ENCODE results near the gene PDZRN4. TPM values are rescaled to one million over a fixed set of nuclear protein-coding genes. Genes with fewer than 3 reads are reported as not detected.
A peak's percentile ranks its signal among the peaks of the same experiment; 100 is the strongest.

Gene PDZRN4
- total RNA-seq, 1 experiment from 2014 or later: 2.4 TPM

DNA sequence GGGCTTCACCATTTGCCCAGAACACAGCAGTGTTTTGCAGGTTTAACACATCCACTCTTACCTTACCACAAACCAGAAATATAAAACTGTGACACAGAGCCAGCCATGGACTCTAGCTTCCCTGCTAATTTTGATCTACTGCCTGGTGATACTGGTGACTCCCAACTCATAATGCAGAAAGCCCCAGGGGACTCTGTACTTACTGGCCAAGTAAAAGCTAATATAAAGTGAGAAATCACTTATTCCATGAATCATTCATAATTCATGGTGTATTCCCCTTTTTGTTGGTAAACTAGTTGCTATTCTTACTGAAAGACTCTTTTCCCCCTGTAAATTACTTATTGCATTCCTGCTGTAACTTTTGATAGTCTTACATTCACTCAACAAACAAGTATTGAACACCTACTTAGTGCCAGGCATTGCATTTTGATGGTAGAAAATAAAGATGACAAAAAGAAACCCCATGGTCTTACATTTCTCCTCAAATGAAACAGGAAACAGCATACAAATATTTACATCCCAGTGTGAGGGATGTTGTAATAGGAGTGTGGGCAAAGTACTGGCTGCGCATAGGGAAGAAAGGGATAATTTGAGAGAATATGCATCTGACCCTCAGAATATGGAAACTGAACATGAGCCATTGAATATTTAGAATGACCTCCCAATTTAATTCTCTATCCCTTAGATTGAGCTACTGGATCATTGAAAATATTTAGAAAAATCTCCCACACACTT is 279.6 kb downstream of the PDZRN4 start:
- Histone ChIP-seq H2AFZ (ENCODE audit: low read length) (no peak overlapping the region), H3K4me1 (ENCODE audit: low read length) (peaks cover 5% of the 10 kb centered on the region), H3K9me2 (replicated peaks; ENCODE audit: insufficient read depth, low read length) (no peaks in the 10 kb centered on the region), H3K27me3 (ENCODE audit: low read length) (no peaks in the 10 kb centered on the region), H3K79me2 (ENCODE audit: low read length) (no peaks in the 10 kb centered on the region), H4K20me1 (ENCODE audit: insufficient read depth, low read depth, low read length) (no peaks in the 10 kb centered on the region), H3K4me3 (ENCODE audit: low read length) (no peak overlapping the region), H3K27ac (ENCODE audit: low read length) (no peak overlapping the region), H3K9me3 (ENCODE audit: low read length) (no peaks in the 10 kb centered on the region), H3K9ac (ENCODE audit: low read length) (no peak overlapping the region), H3K36me3 (ENCODE audit: insufficient read depth, low read length) (no peaks in the 10 kb centered on the region), H3K4me2 (ENCODE audit: low read depth, low read length, poor library complexity, severe bottlenecking) (no peak overlapping the region)
- DNase-seq: no peak

DNA sequence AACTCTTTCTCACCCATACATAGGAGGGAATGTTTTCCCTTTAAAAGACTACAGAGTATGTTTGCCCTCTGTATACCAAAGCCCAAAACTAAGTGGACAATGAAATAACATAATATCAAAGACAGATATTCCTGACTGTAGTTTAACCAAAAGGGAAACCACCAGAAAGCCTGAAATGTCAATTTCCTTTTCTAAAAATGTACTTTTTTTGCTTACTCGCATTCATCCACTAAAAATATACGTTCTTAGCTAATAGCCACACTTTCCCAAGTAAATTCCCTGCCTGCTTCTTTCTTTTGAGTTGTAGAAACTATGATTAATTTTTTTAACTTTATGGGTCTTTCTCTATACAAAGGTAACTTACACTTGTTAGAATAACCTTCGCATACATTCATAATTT is 280.2 kb downstream of the PDZRN4 start:
- H3K4me3 ChIP-seq (ENCODE audit: low read length): no peak overlapping the region
- no peaks in the 10 kb centered on the region for H3K9me3 ChIP-seq (ENCODE audit: low read length)
- H3K9ac ChIP-seq (ENCODE audit: low read length): no peak overlapping the region
- H3K79me2 ChIP-seq (ENCODE audit: low read length): no peaks in the 10 kb centered on the region
- H3K36me3 ChIP-seq (ENCODE audit: insufficient read depth, low read length): no peaks in the 10 kb centered on the region
- no peaks in the 10 kb centered on the region for H3K9me2 ChIP-seq (replicated peaks; ENCODE audit: insufficient read depth, low read length)
- no peaks in the 10 kb centered on the region for H3K27me3 ChIP-seq (ENCODE audit: low read length)
- no peak overlapping the region for H3K4me2 ChIP-seq (ENCODE audit: low read depth, low read length, poor library complexity, severe bottlenecking)
- no peaks in the 10 kb centered on the region for H4K20me1 ChIP-seq (ENCODE audit: insufficient read depth, low read depth, low read length)
- H2AFZ ChIP-seq (ENCODE audit: low read length): no peak overlapping the region
- H3K27ac ChIP-seq (ENCODE audit: low read length): no peak overlapping the region
- no peak for DNase-seq
- peaks cover 5% of the 10 kb centered on the region for H3K4me1 ChIP-seq (ENCODE audit: low read length)

DNA sequence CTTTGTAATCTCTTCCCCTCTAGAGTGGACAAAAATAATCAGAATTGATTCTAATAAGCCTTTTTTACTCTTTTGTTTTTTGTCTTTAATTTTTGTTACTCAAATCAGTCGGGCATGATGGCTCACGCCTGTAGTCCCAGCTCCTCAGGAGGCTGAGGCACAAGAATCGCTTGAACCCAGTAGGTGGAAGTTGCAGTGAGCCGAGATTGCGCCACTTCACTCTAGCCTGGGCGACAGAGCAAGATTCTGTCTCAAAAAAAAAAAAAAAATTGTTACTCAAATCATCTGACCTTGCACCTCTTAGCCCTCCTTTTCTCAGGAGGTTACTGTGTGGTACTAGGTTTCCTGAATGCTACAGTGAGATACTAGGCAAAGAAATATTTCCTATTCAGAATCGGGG is 280.6 kb downstream of the PDZRN4 start:
- H3K4me1 ChIP-seq (ENCODE audit: low read length): peaks cover 8% of the 10 kb centered on the region
- no peaks in the 10 kb centered on the region for H4K20me1 ChIP-seq (ENCODE audit: insufficient read depth, low read depth, low read length)
- no peaks in the 10 kb centered on the region for H3K27me3 ChIP-seq (ENCODE audit: low read length)
- no peak overlapping the region for H3K9ac ChIP-seq (ENCODE audit: low read length)
- no peaks in the 10 kb centered on the region for H3K9me3 ChIP-seq (ENCODE audit: low read length)
- no peak for DNase-seq
- no peak overlapping the region for H3K4me3 ChIP-seq (ENCODE audit: low read length)
- no peak overlapping the region for H2AFZ ChIP-seq (ENCODE audit: low read length)
- H3K9me2 ChIP-seq (replicated peaks; ENCODE audit: insufficient read depth, low read length): no peaks in the 10 kb centered on the region
- H3K4me2 ChIP-seq (ENCODE audit: low read depth, low read length, poor library complexity, severe bottlenecking): no peak overlapping the region
- H3K79me2 ChIP-seq (ENCODE audit: low read length): no peaks in the 10 kb centered on the region
- no peaks in the 10 kb centered on the region for H3K36me3 ChIP-seq (ENCODE audit: insufficient read depth, low read length)
- H3K27ac ChIP-seq (ENCODE audit: low read length): no peak overlapping the region

DNA sequence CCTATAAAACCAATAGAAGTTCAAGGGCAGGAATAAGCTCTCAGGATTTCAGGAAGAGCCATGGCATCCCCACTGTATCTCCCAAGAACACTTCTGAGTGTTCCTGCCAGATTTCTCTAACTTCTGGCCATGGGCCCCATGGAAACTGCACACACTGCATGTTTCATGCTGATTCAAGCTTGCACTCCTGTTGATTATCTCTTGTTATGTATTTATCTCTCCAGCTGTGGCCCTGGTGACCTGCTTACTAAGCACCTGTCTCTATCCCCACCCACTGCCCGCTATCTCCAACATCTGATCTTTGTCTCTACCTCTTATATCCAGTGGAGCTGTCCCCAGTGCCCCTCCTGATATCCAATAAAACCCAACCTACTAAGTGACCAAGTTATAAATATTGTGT is 285.3 kb downstream of the PDZRN4 start:
- Histone ChIP-seq H3K9me3 (ENCODE audit: low read length) (no peaks in the 10 kb centered on the region), H3K27ac (ENCODE audit: low read length) (no peak overlapping the region), H3K4me3 (ENCODE audit: low read length) (no peak overlapping the region), H4K20me1 (ENCODE audit: insufficient read depth, low read depth, low read length) (no peaks in the 10 kb centered on the region), H3K36me3 (ENCODE audit: insufficient read depth, low read length) (no peaks in the 10 kb centered on the region; the same call in 1 of the 2 replicates), H2AFZ (ENCODE audit: low read length) (no peak overlapping the region), H3K4me2 (ENCODE audit: low read depth, low read length, poor library complexity, severe bottlenecking) (no peak overlapping the region), H3K79me2 (ENCODE audit: low read length) (no peaks in the 10 kb centered on the region), H3K27me3 (ENCODE audit: low read length) (no peaks in the 10 kb centered on the region), H3K9me2 (replicated peaks; ENCODE audit: insufficient read depth, low read length) (no peaks in the 10 kb centered on the region), H3K4me1 (ENCODE audit: low read length) (peaks cover 28% of the 10 kb centered on the region), H3K9ac (ENCODE audit: low read length) (no peak overlapping the region)
- no peak for DNase-seq

DNA sequence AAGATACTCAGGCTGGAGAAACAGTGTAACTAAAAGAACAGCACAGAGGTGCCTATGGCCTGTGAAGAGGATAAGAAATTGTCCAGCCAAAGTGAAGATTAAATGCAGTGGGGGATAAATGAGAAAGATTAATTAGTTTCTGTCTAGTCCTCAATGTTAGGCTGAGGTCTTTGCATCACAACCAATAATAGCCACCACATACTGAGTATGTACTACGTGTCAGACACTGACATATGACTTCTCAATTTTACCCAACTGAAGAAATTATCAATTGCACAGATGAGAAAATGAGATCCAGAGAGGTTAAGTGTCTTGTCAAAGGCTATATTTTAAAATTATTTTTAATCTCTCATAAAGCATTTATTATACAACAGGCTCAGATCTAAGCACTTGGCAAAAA is 285.9 kb downstream of the PDZRN4 start:
- H3K27ac ChIP-seq (ENCODE audit: low read length): no peak overlapping the region
- H3K9ac ChIP-seq (ENCODE audit: low read length): no peak overlapping the region
- H3K4me2 ChIP-seq (ENCODE audit: low read depth, low read length, poor library complexity, severe bottlenecking): no peak overlapping the region
- peaks cover 28% of the 10 kb centered on the region for H3K4me1 ChIP-seq (ENCODE audit: low read length)
- no peaks in the 10 kb centered on the region for H3K9me2 ChIP-seq (replicated peaks; ENCODE audit: insufficient read depth, low read length)
- no peak overlapping the region for H3K4me3 ChIP-seq (ENCODE audit: low read length)
- no peaks in the 10 kb centered on the region for H3K9me3 ChIP-seq (ENCODE audit: low read length)
- DNase-seq: no peak
- H4K20me1 ChIP-seq (ENCODE audit: insufficient read depth, low read depth, low read length): no peaks in the 10 kb centered on the region
- no peaks in the 10 kb centered on the region for H3K27me3 ChIP-seq (ENCODE audit: low read length)
- H3K36me3 ChIP-seq (ENCODE audit: insufficient read depth, low read length): no peaks in the 10 kb centered on the region; the same call in 1 of the 2 replicates
- no peak overlapping the region for H2AFZ ChIP-seq (ENCODE audit: low read length)
- no peaks in the 10 kb centered on the region for H3K79me2 ChIP-seq (ENCODE audit: low read length)

DNA sequence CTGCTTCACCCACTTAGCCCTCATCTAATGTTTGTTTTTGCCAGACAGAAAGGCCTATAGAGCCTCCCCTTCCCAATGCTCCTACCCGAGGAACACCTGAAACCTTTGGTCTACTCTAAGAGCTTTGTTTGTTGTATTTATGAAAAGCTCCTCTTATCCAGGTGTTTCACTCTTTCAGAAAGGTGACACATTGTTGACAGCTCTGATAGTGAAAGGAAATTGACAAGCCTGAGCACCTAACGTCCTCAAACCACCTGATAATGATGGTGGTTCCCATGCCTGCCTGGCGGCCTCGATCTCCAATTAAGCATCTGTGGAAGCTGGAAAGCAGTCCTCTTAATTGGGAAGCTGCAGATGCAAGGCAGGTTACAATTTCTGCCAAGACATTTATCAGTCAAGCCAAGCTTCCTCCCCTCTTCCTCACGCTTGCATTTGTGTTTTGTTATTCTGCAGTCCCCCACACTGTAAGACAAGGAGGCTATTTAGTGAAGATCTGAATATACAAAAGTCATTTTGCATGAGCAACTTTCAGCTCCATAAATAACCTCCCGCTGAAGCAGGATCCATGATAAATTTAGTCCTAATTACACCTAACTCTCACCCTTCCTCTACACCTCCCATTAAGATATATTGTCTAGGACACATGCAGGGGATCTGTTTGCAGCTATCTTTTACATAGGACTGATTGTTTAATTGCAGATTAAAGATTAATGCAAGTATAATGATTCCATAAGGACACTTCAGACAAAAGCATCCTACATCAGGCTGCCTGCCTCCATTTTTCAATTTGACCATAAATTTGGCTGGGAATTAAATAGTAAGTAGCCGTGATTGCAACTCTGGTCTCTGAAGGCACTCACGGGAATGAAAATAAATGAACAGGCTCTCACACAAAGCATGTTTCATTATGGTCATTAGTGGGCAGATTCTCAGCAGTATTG is 288.6 kb downstream of the PDZRN4 start:
- Histone ChIP-seq H3K27ac (ENCODE audit: low read length) (no peak overlapping the region), H3K9me2 (replicated peaks; ENCODE audit: insufficient read depth, low read length) (no peaks in the 10 kb centered on the region), H3K9ac (ENCODE audit: low read length) (no peak overlapping the region), H2AFZ (ENCODE audit: low read length) (peak overlapping the region; percentile 37; the same call in 1 of the 2 replicates), H3K4me3 (ENCODE audit: low read length) (no peak overlapping the region), H3K27me3 (ENCODE audit: low read length) (no peaks in the 10 kb centered on the region), H3K9me3 (ENCODE audit: low read length) (no peaks in the 10 kb centered on the region), H3K4me1 (ENCODE audit: low read length) (peaks cover 28% of the 10 kb centered on the region), H4K20me1 (ENCODE audit: insufficient read depth, low read depth, low read length) (no peaks in the 10 kb centered on the region), H3K36me3 (ENCODE audit: insufficient read depth, low read length) (no peaks in the 10 kb centered on the region; the same call in 1 of the 2 replicates), H3K79me2 (ENCODE audit: low read length) (no peaks in the 10 kb centered on the region), H3K4me2 (ENCODE audit: low read depth, low read length, poor library complexity, severe bottlenecking) (no peak overlapping the region)
- no peak for DNase-seq

DNA sequence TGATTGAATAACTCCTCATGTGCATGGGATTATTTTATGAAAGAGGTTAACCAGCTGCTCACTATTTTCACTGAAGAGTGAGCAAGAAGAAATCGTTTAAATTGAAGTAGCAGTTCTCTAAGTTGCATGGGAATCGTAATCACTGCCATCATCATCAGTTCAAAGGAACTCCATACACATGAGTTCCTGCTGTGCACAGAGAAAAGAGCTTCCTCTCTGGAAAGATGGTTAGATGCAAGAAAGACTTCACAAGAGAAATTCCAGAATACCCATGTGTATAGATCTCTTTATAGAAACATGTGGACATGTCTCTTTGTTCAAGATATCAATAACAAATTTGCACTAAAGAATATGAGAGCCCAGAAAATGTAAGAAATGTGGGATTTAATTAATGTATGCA is 291.3 kb downstream of the PDZRN4 start:
- no peaks in the 10 kb centered on the region; the same call in 1 of the 2 replicates for H3K36me3 ChIP-seq (ENCODE audit: insufficient read depth, low read length)
- H3K9me2 ChIP-seq (replicated peaks; ENCODE audit: insufficient read depth, low read length): no peaks in the 10 kb centered on the region
- no peaks in the 10 kb centered on the region for H3K9me3 ChIP-seq (ENCODE audit: low read length)
- DNase-seq: no peak
- H3K4me2 ChIP-seq (ENCODE audit: low read depth, low read length, poor library complexity, severe bottlenecking): no peak overlapping the region
- no peaks in the 10 kb centered on the region for H3K27me3 ChIP-seq (ENCODE audit: low read length)
- H2AFZ ChIP-seq (ENCODE audit: low read length): no peak overlapping the region
- no peaks in the 10 kb centered on the region for H4K20me1 ChIP-seq (ENCODE audit: insufficient read depth, low read depth, low read length)
- H3K9ac ChIP-seq (ENCODE audit: low read length): no peak overlapping the region
- no peak overlapping the region for H3K27ac ChIP-seq (ENCODE audit: low read length)
- no peaks in the 10 kb centered on the region for H3K79me2 ChIP-seq (ENCODE audit: low read length)
- no peak overlapping the region for H3K4me3 ChIP-seq (ENCODE audit: low read length)
- H3K4me1 ChIP-seq (ENCODE audit: low read length): peaks cover 19% of the 10 kb centered on the region

DNA sequence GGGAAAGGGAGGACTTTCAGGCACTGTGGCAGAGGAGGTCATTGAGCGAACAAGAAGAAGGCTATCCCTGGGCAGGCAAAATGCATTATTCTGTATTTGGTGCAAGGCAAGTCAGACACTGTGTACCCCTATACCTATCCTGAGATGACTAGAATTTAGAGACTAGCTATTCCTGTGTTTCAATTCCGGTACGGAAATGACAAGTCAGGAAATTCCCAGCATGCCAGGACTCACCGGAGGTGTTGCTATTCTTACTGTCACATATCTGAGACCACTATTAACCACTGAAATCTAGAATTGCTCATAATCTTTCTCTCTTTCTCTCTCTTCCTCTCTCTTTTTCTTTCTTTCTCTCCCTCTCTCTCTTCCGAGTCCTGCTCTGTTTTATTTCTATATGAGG is 297.1 kb downstream of the PDZRN4 start:
- Histone ChIP-seq H4K20me1 (ENCODE audit: insufficient read depth, low read depth, low read length) (no peaks in the 10 kb centered on the region), H3K79me2 (ENCODE audit: low read length) (no peaks in the 10 kb centered on the region), H2AFZ (ENCODE audit: low read length) (no peak overlapping the region), H3K9me2 (replicated peaks; ENCODE audit: insufficient read depth, low read length) (no peaks in the 10 kb centered on the region), H3K4me2 (ENCODE audit: low read depth, low read length, poor library complexity, severe bottlenecking) (no peak overlapping the region), H3K36me3 (ENCODE audit: insufficient read depth, low read length) (no peaks in the 10 kb centered on the region), H3K4me1 (ENCODE audit: low read length) (no peaks in the 10 kb centered on the region), H3K9ac (ENCODE audit: low read length) (no peak overlapping the region), H3K9me3 (ENCODE audit: low read length) (no peaks in the 10 kb centered on the region), H3K27ac (ENCODE audit: low read length) (no peak overlapping the region), H3K4me3 (ENCODE audit: low read length) (no peak overlapping the region), H3K27me3 (ENCODE audit: low read length) (no peaks in the 10 kb centered on the region)
- DNase-seq: no peak
